ENCODE measurements around the gene YPEL2.

GRCh38 chr17:59396134-59396826 lies 64.8 kb downstream of the YPEL2 start:
- no peak for TF ChIP-seq CTCF (IDR thresholded peaks at IDR 0.05)
- TF ChIP-seq POLR2AphosphoS5 (IDR thresholded peaks at IDR 0.05; ENCODE audit: low read depth, low read length), result no peak
- no peak for TF ChIP-seq REST (IDR thresholded peaks at IDR 0.05; ENCODE audit: insufficient read depth in 1 of 2, low read depth in 2 of 2, low read length in 1 of 2)
- TF ChIP-seq SIN3A (IDR thresholded peaks at IDR 0.05; ENCODE audit: borderline replicate concordance, insufficient read depth, low read depth, low read length), result no peak

All from Panc1 (cell line).